GM21360 (cell line): Measurements from ENCODE around the gene PPT1.

Experiments
- ATAC-seq: cut with Tn5 transposase; IDR thresholded peaks from one replicate; pipeline ENCODE4 v1.9.1; 2021; ENCODE audit warnings: mild to moderate bottlenecking, moderate library complexity; ENCODE audit not compliant: unreplicated experiment

Gene PPT1

GRCh38 chr1:40096977-40097782 is at the start of gene PPT1:
PPT1 (minus strand) TSS chr1:40097252; CDS start chr1:40097238, 14 bp downstream.
- peak; percentile 84 for ATAC-seq

- ATAC-seq = no peak
Observed at GRCh38 chr1:40143891-40144575, 47.0 kb upstream of the PPT1 start.

- ATAC-seq = no peak
Observed at GRCh38 chr1:40141878-40142535, 45.0 kb upstream of the PPT1 start.

GRCh38 chr1:40140211-40140973 is 43.3 kb upstream of the PPT1 start:
- ATAC-seq = no peak

- ATAC-seq = no peak
Observed at GRCh38 chr1:40133839-40134238, 36.8 kb upstream of the PPT1 start.

- no peak for ATAC-seq
Observed at GRCh38 chr1:40133312-40133665, 36.2 kb upstream of the PPT1 start.

GRCh38 chr1:40132383-40133311 is 35.6 kb upstream of the PPT1 start:
- ATAC-seq = no peak

GRCh38 chr1:40130892-40131291 is 33.8 kb upstream of the PPT1 start:
- ATAC-seq = no peak

- ATAC-seq = no peak
Observed at GRCh38 chr1:40122855-40123254, 25.8 kb upstream of the PPT1 start.

GRCh38 chr1:40120128-40120527 is 23.1 kb upstream of the PPT1 start:
- ATAC-seq = no peak

GRCh38 chr1:40114400-40114799 is 17.3 kb upstream of the PPT1 start:
- no peak for ATAC-seq

GRCh38 chr1:40110389-40110788 is 13.3 kb upstream of the PPT1 start:
- no peak for ATAC-seq

- no peak for ATAC-seq
Observed at GRCh38 chr1:40107290-40107959, 10.4 kb upstream of the PPT1 start.

- no peak for ATAC-seq
Observed at GRCh38 chr1:40105028-40105427, 8.0 kb upstream of the PPT1 start.

GRCh38 chr1:40102896-40103295 is 5.8 kb upstream of the PPT1 start:
- ATAC-seq = no peak

- no peak for ATAC-seq
Observed at GRCh38 chr1:40102038-40102437, 5.0 kb upstream of the PPT1 start.

- peak; percentile 7 for ATAC-seq
Observed at GRCh38 chr1:40096646-40096976, 441 bp downstream of the PPT1 start.

GRCh38 chr1:40095806-40096205 is 1.2 kb downstream of the PPT1 start:
- ATAC-seq = no peak

GRCh38 chr1:40094466-40095110 is 2.5 kb downstream of the PPT1 start:
- ATAC-seq = no peak
